ENCODE data around the gene SLC29A1.
A peak's percentile ranks its signal among the peaks of the same experiment; 100 is the strongest.
"Not testable (repeated sequence)": the region's sequence is repeated elsewhere in the genome, so short reads cannot be mapped to it uniquely, and the experiment has no call there.

Gene SLC29A1

GRCh38 chr6:44196351-44196750 lies 27.0 kb upstream of the SLC29A1 start:
- not testable (repeated sequence) for DNase-seq

- no peak for DNase-seq
Observed at GRCh38 chr6:44198684-44199083, 24.7 kb upstream of the SLC29A1 start.

DNA sequence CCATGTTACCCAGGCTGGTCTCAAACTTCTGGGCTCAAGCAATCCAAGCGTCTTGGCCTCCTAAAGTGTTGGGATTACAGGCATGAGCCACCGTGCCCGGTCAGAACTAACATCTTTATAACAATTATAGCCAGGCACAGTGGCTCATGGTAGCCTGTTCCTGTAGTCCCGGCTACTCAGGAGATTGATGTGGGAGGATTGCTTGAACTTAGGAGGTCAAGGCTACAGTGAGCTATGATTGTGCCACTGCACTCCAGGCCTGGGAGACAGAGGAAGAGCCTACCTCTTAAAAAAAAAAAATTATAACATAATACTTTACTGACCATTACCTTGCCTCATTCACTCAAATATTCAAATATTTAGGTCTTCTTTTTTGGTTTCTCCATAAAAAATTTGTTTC lies 23.5 kb upstream of the SLC29A1 start:
- DNase-seq: no peak

DNA sequence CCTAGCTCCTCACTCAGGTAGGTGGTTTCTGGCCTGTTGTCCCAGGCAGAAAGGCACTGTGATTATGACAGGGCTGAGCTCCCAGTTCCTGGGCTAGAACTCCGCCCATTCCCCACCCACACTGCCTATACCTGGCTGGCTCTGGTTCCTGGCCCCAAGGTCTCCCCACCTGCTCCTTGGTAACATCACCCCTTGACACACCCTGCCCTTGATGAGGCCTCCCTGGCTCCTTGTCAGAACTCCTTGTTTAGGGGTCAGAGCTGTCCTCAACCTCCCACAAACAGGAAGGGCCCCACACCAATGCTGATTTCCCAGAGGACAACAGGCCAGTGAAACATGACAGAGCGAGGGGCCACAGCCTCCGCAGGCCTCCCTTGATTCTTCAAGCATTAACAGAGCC lies 22.2 kb upstream of the SLC29A1 start:
- DNase-seq: no peak

- no peak for DNase-seq
Observed at GRCh38 chr6:44201638-44202303, 21.6 kb upstream of the SLC29A1 start.

GRCh38 chr6:44202332-44202971 lies 20.9 kb upstream of the SLC29A1 start:
- DNase-seq: no peak

GRCh38 chr6:44202972-44203750 lies 20.2 kb upstream of the SLC29A1 start:
- no peak for DNase-seq

- no peak for DNase-seq
Observed at GRCh38 chr6:44203955-44204354, 19.4 kb upstream of the SLC29A1 start.

GRCh38 chr6:44207966-44208365 lies 15.4 kb upstream of the SLC29A1 start:
- DNase-seq: no peak

DNA sequence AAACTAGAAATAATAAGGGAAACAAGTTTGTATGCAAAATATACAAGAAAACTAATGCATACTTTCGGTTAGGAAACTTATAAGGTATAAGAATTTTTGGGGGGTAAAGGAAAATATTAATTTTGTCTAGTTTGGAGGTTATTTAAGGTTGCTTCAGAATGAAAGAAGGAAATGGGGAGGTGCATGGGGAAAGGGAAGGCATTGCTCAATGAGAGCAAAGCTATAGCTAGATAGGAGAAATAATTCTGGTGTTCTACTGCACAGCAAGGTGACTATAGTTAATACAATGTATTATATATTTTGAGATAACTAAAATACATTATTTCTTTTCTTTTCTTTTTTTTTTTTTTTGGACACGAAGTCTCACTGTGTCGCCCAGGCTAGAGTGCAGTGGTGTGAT lies 12.1 kb upstream of the SLC29A1 start:
- DNase-seq: no peak

GRCh38 chr6:44214307-44214706 lies 9.1 kb upstream of the SLC29A1 start:
- no peak for DNase-seq

GRCh38 chr6:44216677-44217331 lies 6.6 kb upstream of the SLC29A1 start, which contains the start of gene MYMX:
TSS of gene MYMX (plus strand) at chr6:44216926. CDS start at chr6:44217472, 546 bp downstream.
- no peak for DNase-seq

DNA sequence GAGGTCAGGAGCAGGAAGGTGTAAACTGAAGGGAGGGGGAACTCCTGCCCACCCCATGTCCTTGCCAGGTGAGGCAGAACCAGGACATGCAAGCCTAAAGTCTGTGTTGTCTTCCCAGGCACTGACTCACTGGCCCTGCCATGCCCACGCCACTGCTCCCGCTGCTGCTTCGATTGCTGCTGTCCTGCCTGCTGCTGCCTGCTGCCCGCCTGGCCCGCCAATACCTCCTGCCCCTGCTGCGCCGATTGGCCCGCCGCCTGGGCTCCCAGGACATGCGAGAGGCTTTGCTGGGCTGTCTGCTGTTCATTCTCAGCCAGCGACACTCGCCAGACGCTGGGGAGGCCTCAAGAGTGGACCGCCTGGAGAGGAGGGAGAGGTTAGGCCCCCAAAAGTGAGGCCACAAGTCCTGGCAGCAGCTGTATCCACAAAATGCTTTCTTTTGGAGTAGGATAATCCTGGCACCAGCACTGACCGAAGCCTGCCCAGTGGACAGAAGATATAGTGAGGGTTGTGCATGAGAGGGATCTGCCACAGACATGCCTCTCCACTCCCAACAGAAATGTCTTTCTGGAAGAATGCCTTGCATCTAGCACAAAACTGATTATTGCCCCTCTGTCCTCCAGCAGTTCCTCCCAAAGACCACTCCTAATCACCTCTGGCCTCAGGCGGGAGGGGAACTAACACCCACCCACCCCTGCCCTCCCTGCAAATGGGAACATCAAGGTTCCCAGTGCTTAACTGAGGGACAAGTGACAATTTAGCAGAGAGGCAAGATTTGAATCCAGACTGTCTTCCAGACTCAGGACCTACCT lies 5.9 kb upstream of the SLC29A1 start:
- no peak for DNase-seq

- no peak for DNase-seq
Observed at GRCh38 chr6:44219053-44219814, 4.2 kb upstream of the SLC29A1 start.

DNA sequence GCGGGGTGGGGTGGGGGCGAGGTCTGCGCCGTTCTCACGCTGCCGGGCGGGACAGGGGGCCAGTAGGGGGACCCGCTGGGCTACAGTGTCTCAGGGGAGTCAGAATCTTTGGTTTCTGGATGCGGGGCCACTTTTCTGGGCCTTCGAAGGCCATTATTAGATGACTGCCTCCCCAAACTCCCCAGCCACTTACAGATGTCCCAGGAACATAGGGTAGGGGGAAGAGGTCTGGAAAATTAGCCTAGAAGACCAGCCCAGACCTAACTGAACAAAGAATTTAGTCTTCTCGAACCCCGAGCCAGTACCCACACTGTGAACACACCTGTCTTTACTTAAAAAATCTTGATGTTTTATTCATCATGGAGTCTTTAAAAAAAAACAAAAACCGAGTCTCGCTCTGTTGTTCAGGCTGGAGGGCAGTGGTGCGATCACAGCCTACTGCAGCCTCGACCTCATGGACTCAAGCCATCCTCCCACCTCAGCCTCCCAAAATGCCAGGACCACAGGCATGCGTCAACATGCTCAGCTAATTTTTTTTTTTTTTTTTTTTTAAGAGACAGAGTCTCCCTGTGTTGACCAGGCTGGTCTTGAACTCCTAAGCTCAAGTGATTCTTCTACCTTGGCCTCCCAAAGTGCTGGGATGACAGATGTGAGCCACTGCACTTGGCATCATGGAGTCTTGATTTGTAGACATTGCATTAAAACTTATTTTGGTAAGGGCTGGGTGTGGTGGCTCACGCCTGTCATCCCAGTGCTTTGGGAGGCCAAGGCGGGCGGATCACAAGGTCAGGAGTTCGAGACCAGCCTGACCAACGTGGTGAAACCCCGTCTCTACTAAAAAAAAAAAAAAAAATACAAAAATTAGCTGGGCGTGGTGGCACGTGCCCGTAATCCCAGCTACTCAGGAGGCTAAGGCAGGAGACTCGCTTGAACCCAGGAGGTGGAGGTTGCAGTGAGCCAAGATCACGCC lies 3.3 kb upstream of the SLC29A1 start:
- no peak for DNase-seq

DNA sequence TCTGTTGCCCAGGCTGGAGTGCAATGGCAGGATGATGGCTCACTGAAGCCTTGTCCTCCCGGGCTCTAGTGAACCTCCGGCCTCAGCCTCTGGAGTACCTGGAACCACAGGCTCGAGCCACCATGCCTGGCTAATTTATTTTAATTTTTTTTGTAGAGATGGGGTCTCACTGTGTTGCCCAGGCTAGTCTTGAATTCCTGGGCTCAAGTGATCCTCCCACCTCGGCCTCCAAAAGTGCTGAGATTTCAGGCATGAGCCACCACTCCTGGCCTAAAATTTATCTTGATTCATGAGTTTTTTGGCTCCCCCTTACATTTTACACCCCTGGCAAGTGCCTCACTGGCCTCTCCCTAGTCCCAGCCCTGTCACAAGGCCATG lies 2.5 kb upstream of the SLC29A1 start:
- DNase-seq: no peak

DNA sequence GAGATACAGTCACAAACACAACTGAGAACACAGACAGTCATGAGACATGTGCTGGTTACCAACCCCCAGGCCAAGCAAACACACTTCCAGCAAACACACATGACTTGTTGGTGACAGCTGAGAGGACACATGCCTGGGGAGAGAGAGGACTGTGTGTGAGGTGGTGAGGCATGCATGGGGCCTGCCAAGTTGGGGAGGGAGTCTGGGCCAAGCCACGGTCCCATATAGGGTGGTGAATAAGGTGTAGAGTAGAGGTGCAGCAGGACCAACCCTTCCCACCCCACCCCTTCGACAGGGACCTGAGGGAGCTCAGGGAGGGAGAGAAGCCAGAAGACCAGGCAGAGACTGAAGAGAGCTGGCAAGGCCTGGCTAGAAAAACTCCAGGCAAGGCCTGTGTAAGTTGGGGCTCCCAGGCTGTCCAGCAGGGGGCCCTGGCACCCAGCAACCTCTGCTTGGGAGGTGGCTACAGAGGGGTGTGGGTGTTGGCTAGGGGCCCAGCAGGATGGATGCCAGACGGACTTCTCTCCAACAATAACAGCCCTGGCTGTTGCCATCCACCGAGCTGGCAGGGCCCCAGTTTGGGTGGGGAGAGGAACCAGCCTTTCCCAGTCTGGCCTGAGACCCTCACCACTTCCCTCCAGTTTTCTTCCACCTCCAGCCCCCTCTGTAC lies 2.0 kb upstream of the SLC29A1 start:
- peak; percentile 68 for DNase-seq

GRCh38 chr6:44221961-44222335 lies 1.4 kb upstream of the SLC29A1 start:
- DNase-seq: no peak

DNA sequence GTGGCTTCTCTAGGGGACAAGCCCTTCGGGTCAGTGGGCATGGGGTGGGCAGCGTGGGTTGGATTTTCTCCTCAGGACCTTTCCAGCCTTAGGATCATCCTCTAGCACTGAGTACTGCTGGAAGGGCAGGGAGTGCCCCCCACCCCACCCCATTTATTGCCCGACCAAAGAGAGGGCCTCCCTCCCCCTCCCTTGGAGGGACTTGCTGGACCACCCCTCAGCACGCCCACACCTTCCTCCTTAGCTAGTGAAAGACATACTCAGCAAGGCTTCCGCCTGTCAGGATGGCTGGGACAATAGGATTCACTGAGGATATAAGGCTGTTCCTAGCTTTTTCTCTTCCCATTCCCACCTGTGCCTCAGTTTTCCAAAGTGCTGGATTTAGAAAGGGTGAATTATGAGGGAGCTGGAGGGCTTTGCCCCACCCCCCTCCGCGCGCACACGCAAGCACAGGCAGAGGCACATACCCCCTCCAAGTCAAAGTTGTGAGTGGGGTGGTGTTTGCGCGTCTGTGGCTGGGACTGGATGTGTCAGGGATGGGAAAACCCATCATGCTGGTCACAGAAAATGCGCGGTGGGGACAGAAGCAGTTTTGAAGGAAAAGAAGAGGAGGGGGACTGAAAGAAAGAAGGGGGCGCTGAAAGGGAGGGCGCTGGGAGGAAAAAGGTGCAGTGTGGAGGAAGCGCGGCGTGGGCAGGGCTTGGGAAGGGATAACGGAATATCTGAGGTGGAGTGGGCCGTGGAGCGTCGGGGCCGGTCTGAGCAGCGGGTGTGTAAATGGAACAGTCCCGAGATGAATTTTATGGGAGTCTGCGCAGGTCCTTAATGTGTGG lies 693 bp upstream of the SLC29A1 start:
- no peak for DNase-seq
